ENCODE results near the gene MTHFR.

The MTHFR gene

DNA sequence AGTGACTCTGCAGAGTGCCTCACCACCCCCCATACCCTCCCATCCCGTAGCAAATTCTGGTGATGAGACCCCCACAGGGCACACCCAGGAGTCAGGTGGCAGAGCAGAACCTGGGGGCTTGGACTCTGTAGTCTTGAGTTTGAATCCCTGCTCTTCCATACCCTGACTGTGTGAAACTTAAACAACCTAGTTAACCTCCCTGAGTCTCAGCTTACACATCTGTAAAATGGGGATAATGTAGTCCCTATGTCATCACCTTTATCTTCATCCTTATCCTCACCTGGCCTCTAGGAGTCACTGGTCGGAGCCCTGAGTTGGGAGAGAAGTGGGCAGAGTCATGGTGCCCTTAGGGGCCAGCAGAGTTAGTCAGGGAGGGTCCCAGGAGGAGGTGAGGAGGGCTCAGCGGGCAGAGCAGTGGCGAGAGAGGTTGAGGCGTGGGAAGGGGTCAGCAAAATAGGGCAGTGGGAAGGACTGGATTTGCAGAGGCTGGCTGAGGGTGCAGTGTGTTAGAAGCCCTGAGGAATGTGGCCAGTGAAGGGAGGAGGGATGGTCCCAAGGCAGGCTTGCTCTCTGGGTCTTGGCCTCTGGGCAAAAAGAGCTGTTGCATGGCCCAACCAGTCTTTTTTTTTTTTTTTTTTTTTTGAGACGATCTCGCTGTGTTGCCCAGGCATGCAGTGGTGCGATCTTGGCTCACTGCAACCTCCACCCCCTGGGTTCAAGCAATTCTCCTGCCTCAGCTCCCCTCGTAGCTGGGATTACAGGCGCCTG, 25.2 kb downstream of the MTHFR start:
- no peak for DNase-seq

DNA sequence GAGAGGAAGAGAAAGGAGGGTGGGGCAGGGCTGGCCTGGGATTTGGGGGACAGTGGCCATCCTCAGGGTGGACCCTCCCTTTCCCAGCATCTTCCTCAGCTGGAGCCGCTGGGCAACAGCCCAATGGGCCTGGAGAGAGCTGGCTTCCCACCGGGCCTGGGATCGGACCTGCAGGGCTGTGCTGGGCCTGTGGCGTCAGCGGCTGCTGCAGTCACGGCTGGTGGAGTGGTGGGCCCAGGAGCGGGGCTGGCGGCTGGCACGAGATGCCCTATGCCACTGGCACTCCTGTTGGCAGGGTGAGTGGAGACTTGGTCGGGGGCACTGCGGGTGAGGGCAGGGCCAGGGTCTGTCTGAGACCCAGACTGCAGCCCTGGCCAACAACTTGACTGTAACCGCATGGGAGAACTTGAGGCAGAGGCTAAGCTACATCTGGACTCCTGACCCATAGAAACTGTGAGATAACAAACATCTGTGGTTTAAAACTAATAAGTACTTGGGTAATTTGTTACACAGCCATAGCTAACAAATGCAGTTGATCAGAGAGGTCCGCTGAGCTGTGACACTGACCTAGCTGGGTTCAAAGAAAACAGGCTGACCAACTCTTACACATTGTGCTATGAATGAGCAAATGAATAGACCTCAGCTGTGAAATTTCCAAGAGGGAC, 25.9 kb downstream of the MTHFR start:
- DNase-seq = no peak

DNA sequence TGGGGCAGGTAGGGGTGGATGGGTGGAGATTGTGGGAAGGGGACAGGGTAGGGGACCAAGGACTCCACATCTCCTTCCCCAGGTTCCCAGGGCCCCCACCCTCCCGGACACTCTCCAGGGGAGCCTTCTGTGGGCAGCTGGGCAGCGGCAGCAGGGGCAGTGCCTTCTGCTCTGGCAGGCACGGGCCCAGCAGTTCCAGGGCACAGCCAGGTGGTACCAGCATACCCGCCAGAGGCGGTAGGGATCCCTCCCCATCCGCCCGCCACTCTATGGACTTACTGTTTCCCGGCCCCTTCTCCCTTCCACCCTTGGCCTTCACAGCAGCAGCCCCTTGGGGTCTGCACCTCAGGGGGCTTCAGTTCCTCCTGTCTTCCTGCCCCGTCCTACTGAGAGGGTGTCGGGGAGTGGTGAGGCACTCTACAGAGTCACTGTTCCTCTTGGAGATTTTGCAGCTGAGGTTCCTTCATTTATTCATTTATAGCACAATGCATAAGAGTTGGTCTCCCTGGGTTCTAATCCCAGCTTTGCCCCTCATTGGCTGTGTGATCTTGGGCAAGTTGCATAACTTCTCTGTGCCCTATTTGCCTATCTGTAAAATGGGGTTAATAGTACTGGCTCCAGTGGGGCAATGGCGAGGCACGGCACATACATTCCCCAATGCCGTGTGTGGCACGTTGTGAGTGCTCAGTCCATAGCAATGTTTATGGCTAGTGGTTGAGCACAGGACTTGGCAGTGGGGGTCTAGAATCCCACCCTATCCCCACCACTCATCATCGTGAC, 26.7 kb downstream of the MTHFR start:
- DNase-seq = no peak

DNA sequence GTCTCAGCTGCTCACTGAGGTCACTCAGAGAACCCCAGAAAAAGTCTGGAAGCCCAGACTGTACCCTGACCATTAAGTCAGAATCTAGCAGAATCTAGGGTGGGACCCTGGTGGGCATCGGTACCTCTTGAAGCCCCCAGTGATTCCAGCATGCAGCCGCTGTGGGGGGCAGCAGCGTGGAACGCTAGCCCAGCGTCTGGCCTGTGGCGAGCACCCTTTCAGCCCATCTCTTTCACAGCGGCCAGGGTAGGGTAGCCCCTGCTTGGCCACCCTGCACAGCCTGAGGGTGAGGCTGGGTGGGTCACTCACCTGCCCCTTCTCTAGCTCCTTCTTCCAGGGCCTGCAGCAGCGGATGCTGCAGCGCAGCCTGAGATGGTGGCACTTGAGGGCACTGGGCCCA, 27.4 kb downstream of the MTHFR start:
- DNase-seq = no peak

DNA sequence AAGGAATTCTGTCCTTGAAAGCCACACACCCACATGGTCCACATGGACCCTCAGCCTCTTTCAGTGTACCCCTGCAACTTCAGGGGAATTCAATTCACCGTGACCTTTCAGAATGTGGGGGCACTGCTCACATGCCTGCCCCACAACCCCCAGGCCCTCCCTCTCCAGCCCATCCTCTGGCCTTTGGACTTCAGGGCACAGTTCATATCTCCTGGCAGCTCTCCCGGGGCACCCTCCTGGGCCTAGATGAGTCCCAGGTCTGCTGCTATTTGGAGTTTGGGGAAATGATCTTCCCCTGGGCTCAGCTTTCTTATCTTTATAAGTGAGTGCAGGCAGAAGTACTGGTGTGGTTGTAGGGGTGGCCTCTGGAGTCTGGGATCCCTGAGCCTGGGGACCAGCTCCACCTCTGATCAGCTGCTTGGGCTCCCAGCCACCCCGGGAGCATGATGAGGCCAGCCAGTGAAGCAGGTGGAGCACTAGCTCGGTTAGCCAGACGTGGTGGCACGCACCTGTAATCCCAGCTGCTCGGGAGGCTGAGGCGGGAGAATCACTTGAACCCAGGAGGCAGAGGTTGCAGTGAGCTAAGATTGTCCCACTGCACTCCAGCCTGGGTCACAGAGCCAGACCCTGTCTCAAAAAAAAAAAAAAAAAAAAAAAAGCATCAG, 28.0 kb downstream of the MTHFR start:
- no peak for DNase-seq

DNA sequence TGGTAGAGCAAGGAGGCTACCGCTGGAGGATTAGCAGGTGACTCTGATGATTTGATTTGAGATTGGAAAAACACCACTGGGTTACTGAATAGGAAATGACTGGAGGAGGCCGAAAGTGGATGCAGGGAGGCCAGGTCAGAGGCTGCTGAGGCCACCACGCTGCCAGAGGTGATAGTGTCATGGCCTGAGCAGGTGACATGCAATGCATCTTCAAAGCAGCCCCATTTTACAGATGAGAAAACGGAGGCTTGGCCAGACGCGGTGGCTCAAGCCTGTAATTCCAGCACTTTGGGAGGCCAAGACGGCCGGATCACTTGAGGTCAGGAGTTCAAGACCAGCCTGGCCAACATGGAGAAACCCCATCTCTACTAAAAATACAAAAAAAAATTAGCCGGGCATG, 31.0 kb downstream of the MTHFR start:
- DNase-seq = no peak

DNA sequence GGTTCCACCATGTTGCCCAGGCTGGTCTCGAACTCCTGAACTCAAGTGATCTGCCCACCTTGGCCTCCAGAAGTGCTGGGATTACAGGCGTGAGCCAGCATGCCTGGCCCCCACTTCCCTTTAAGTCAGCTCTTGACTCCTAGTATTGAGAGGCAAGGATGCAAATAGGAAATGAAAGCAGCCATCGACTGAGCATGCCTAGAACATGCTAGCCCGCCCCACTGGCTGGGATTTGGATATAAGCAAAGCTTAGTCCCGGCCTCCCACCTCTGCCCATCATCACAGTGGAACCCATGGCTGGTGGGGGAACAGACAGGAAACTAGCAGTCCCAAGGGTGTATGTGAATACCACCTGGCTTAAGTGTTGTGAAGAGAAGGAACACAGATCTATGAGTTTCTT, 33.3 kb downstream of the MTHFR start:
- peak; percentile 5 for DNase-seq

DNA sequence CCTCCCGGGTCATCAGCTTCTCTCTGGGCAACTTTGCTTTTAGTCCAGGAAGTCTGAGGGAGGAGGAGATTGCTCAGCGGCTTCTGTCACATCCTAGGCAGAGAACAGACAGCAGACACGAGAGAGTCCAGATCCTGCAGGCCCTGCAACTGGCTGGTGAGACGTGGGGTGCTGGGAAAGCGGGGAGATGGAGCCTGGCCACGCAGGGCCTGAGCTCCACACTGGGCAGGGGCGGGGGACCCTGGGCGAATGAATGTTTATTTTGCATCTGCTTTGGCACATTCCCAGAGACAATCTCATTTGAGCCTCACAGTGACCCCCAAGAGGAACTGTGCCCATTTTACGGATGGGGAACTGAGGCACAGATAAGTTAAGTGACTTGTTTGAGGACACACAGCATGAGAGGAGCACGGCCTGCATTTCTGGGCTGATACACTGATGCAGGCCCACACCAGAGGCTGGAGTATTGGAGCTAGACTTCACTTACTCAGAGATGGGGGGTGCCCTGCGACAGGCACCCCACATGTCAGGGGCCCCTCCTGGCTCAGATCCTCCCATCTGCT, 34.2 kb downstream of the MTHFR start:
- DNase-seq = no peak

DNA sequence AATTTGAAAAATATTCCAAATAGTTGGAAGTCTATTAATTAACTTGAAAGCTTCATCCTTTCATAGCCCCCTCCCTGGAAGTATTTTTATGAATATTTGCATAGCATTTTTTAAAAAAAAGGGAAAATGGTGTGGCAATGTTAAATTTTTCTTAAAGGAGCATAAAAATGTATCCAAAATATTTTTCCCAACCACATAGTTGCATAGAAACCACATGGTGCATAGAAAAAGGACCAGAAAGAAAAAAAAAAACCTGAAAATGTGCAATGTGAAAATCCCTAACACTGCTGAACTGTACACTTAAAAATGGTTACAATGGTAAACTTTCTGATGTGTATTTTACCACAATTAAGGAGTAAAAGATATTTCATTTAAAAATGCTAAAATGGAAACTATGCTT, 35.8 kb downstream of the MTHFR start:
- no peak for DNase-seq

DNA sequence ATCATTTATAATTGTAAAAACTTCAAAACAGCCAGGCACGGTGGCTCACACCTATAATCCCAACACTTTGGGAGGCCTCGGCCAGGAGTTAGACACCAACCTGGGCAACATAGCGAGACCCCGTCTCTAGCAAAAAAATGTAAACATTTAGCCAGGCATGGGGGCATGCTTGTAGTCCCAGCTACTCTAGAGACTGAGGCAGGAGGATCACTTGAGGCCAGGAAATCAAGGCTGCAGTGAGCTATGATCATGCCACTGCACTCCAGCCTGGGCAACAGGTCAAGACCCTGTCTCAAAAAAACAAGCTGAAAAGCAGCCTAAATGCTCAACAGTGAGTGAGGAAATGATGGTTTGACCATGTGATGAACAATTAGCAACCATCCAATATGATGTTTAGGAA, 36.5 kb downstream of the MTHFR start:
- DNase-seq = no peak

DNA sequence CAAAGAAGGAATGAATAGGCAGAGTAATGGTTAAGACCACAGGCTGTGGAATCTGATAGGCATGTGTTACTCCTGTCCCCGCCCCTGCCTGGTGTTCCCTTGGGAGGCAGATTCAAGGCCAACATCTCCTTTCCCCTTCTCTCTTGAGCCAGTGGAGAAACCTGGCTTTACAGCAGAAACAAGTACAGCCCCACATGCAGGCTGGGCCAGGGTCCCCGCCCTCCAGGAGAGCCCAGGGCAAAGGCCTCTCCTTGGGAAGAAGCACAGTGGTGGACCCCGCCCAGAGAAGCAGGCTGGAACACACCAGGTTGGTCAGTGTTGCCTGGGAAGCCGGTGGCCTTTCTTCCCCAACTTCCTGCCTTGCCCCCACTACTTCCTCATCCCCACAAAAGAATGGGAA, 36.9 kb downstream of the MTHFR start:
- DNase-seq = peak; percentile 20

DNA sequence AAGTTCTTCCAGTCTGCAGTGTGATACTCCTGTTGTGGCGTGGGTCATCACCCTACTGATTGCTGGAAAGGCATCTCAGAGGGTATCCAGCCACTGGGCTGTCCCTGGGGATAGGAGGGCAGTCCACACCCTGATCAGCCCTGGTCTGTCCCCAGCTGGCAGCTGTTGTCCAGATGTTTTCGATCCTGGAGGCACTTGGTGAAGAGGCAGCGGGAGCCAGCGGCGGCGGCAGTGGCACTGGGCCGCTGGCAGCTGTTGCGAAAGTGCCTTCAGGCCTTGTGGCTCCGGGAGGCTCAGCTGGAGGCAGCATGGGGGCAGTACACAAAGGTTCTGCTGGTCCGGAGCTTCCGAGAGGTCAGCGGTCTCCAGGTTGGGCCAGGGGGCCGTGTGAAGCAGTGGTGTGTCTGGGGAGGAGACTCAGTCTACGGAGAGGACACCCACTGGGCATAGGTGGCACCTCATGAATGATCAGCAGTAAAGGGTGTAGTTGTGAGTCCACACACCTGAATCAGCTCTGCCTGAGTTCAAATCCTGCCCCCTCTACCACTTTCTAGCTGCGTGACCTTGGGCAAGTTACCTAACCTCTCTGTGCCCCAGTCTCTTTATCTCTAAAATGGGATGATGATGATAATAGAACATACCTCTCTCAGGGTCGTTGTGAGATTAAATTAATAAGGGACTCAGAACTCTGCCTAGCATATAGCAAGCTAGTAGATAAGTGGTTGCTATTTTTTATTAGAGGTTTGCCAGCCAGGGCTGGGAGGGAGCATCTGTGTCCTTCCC, 37.7 kb downstream of the MTHFR start:
- no peak for DNase-seq

DNA sequence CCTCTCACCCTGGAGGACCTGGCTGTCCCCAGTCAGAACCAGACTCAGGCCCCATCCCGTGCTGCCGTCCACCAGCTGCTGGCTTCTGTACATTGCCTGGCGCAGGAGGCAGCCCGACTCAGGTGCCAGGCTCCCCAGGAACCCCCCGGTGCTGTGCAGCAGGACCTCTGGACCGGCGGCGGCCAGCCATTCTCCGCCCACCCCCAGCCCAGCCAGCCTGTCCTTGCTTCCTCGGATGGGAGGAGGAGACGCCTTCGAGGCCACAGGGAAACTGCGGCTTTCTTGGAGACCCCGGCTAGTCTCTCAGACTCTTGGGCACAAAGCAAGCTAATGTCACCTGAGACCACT, 39.4 kb downstream of the MTHFR start:
- no peak for DNase-seq

DNA sequence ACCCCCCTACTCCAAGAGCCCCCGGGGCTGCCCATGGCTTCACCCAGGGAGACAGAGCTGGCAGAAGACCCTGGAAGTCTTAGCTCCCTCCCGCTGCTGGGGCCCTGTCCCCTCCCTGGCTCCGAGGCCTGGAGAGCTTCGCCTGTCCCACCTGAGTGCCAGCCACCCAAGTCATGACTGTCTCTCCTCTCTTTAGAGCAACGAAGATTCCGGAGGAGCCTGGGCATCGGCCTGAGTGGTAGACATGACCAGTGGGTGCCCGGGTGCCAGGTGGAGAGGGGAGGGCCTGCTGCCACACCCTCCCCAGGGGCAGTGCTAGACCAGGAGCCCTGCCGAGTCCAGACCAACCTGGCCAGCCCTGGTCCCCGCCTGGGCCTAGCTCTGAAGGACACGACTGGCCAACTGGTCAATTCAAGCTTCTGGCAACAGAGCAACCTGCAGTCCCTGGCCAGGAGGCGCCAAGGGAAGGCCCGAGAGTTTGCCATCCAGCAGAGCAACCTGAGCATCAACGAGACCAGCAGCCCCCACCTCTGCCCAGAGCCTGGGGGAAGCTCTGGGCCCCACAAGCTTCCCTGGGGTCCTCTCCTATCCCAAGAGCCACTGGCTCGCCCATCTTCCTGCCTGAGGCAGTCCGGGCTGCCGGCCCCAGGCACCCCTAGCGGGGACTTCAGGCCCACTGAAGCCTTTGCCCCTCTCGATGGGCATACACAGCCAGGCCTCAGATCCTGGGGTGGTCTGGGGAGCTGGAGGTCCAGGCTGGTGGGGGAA, 39.9 kb downstream of the MTHFR start:
- no peak for DNase-seq

DNA sequence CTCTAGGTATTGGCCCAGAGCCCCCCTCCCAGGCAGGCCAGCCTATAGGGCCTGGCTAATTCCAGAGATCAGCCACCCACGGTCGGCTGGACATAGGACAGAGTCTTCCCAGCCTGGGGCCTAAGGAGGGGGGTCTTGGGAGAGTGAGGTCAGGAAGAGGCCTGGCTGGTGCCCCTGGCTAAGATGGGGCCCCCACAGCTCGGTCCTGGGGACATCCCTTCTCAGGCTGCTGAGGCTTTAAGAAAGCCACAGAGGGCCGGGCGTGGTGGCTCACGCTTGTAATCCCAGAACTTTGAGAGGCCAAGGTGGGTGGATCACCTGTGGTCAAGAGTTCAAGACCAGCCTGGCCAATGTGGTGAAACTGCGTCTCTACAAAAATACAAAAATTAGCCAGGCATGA, 41.2 kb downstream of the MTHFR start:
- no peak for DNase-seq

DNA sequence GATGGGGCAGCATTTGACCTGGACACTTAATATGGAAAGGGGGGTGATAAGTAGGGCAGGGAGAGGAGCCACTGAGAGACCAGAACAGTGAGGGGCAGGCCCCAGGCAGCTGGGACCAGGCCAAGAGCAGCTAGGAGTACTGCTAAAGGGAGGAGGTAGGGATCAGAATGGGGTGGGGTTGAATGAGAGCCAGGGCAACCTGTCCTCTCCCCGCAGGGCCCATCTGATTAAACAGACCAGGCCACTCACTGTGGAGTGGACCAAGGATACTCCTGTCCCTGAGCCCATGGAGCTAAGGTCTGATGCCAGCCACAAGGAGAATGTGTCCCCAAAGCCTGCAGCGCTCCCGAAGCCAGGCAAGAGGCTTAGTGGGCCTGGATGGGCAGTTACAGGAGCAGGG, 41.6 kb downstream of the MTHFR start:
- no peak for DNase-seq

DNA sequence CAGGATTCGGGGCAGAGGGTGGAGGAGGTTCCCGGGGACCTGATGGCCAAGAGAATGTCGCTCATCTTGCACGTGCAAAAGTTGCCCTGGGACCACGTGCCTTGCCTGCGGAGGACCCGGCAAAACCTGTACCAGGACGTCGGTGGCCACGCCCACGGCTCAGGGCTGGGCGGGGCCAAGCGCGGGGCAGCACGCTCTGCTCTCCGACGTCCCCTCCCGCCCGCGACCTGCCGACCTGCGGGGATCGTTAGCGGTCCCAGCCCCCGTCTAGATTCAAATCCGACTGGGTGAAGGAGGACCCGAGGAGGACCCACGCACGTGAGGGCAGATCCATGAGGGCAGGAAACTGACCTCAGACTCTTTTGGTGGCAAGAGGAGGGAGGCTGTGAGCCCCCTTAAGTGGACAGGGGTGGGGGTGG, 43.8 kb downstream of the MTHFR start, which contains the start of gene C1orf167:
Gene C1orf167 (plus strand): TSS at position 206 of the 419 bp plus-strand sequence. CDS start 2,208 bp downstream, outside the sequence.
- peak; percentile 21 for DNase-seq

DNA sequence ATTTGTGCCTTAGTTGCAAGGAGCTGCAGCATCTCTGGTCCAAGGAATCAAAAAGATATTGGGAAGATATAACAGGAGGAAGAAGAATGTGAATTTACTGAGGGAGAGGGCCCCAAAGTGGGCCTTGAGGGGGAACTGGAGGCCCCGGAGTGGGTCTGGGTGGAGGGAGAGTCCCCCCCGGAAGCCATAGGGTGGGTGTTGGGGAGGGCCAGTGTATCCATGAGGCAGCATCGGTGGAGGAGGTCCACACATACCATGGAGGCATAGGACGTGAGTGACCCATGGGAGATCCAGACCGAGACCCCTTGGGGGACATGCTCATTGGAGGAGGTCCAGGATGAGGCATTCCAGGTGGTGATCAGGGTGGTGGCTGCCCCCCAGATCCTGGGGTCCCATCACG, 44.5 kb downstream of the MTHFR start:
- no peak for DNase-seq

DNA sequence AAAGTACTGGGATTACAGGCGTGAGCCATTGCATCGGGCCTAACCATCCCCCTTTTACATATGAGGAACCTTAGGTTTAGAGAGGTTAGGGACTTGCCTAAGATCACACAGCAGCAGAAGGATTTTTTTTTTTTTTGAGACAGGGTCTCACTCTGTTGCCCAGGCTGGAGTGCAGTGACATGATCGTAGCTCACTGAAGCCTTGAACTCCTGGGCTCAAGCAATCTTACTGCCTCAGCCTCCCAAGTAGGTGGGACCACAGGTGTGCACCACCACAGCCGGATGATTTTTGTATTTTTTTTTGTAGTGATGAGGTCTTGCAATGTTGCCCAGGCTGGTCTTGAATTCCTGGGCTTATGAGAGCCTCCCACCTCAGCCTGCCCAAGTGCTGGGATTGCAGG, 46.0 kb downstream of the MTHFR start:
- DNase-seq = no peak

DNA sequence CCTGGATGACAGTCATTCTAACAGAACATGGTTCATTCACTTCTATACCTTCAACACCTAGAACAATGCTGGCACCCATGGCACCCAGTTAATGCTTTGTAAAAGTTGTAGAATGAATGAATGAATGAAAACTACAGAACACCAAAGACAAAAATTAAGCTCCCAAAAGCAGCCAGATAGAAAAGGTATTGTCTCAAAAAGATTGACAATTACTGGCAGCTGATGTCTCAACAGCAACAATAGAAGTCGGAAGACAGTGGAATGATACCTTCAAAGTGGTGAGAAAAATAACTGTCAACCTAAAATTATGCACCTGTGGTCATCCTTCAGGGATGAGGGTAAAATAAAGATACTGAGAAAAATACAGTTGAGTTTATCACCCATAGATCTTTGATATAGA, 48.7 kb downstream of the MTHFR start:
- DNase-seq = no peak

DNA sequence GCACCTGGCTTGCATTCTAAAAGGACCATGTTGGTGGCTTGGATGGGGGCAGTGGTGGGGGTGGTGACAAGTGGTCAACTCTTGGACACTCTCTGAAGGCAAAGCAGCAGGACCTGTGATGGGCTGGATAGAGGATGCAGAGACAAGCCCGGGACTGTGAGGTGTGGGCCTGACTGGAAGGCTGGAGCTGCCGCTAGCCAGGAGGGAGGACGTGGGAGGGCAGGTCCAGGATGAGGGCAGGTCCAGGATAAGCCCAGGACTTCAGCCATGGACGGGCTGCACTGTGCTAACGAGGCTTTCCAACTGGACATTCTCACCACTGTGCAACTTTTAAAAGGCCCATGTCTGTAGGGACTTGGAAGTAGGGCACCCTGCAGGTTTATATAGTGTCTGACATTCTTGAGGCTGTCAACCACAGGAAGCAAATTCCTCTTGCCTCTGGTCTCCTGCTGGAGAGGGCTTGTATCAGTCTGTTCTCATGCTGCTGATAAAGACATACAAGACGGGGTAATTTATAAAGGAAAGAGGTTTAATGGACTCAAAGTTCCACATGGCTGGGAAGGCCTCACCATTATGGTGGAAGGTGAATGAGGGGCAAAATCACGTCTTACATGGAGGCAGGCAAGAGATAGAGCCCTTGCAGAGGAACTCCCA, 52.1 kb downstream of the MTHFR start:
- DNase-seq = no peak

Measured in NCI-H69 (cell line).